Loucy (cell line): Measurements from ENCODE around the gene SCYGR6.

Experiments used
- EZH2phosphoT487 ChIP-seq: fragments of 200-600 bp; IDR thresholded peaks from 2 replicates; pipeline ENCODE4 v1.6.1; 2018; ENCODE audit warnings: antibody characterized with exemption, mild to moderate bottlenecking, moderate library complexity, borderline replicate concordance
- TF ChIP-seq, protein P1 (sequence below): fragments of 200-600 bp; sonication (generic); conservative IDR thresholded peaks from 2 replicates; pipeline ENCODE4 v1.5.1; 2014; ENCODE audit warnings: mild to moderate bottlenecking, antibody characterized with exemption, low read length

DNA sequence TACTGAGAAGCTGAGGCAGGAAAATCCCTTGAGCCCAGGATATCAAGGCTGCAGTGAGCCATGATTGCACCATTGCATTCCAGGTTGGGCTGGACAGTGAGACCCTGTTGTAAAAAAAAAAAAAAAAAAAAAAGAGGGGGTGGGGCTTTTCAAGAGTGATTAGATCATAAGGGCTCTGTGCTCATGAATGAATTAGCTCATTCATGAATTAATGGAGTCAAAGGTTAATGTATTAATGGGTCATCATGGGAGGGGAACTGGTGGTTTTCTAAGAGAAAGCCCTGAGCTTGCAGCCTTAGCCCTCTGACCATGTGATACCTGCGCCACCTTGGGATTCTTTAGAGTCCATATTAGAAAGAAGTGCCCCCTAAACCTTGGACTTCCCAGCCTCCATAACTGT is 11.3 kb downstream of the SCYGR6 start:
- TF ChIP-seq, protein P1, sequence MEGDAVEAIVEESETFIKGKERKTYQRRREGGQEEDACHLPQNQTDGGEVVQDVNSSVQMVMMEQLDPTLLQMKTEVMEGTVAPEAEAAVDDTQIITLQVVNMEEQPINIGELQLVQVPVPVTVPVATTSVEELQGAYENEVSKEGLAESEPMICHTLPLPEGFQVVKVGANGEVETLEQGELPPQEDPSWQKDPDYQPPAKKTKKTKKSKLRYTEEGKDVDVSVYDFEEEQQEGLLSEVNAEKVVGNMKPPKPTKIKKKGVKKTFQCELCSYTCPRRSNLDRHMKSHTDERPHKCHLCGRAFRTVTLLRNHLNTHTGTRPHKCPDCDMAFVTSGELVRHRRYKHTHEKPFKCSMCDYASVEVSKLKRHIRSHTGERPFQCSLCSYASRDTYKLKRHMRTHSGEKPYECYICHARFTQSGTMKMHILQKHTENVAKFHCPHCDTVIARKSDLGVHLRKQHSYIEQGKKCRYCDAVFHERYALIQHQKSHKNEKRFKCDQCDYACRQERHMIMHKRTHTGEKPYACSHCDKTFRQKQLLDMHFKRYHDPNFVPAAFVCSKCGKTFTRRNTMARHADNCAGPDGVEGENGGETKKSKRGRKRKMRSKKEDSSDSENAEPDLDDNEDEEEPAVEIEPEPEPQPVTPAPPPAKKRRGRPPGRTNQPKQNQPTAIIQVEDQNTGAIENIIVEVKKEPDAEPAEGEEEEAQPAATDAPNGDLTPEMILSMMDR, result no peak
- no peak for TF ChIP-seq EZH2phosphoT487
